ENCODE results near the gene FAM90A1.
"Not testable (repeated sequence)": the region's sequence is repeated elsewhere in the genome, so short reads cannot be mapped to it uniquely, and the experiment has no call there.

DNA sequence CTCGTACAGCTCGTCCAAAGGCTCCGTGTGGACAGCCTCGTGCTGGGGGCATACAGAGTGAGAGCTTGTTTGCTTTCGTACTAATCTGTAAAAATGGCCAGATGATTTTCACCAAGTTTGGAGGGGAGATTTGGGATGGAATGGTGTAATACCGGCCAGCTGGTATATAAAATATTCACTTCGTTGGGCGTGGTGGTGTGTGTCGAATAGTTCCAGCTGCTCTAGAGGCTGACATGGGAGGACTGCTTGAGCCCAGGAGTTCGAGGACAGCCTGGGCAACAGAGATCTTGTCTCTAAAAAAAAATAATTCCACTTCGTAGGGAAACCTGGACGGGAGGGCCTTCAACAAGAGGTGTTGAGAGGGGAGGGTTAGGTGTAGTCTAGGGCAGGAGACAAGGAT lies 9.6 kb upstream of the FAM90A1 start:
- TF ChIP-seq, protein P1, sequence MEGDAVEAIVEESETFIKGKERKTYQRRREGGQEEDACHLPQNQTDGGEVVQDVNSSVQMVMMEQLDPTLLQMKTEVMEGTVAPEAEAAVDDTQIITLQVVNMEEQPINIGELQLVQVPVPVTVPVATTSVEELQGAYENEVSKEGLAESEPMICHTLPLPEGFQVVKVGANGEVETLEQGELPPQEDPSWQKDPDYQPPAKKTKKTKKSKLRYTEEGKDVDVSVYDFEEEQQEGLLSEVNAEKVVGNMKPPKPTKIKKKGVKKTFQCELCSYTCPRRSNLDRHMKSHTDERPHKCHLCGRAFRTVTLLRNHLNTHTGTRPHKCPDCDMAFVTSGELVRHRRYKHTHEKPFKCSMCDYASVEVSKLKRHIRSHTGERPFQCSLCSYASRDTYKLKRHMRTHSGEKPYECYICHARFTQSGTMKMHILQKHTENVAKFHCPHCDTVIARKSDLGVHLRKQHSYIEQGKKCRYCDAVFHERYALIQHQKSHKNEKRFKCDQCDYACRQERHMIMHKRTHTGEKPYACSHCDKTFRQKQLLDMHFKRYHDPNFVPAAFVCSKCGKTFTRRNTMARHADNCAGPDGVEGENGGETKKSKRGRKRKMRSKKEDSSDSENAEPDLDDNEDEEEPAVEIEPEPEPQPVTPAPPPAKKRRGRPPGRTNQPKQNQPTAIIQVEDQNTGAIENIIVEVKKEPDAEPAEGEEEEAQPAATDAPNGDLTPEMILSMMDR (IDR thresholded peaks at IDR 0.05), result not testable (repeated sequence)
- TF ChIP-seq POLR2AphosphoS5, POLR2A (IDR thresholded peaks at IDR 0.05): not testable (repeated sequence)
